H1 (cell line): ENCODE data around the gene TNIK. TPM values are rescaled to one million over a fixed set of nuclear protein-coding genes. Genes with fewer than 3 reads are reported as not detected.

Experiments
- CTCF ChIA-PET: fragments of 300-600 bp; sonication (Branson Sonifier 250); formaldehyde crosslinking; loops from one replicate; lab custom pipeline; 2021; ENCODE audit not compliant: partially characterized antibody; lab: Charles Lee
- POLR2A ChIA-PET: fragments of 300-600 bp; sonication (Branson Sonifier 250); formaldehyde crosslinking; loops from one replicate; lab custom pipeline; 2021; ENCODE audit warnings: inconsistent platforms; ENCODE audit not compliant: partially characterized antibody; lab: Charles Lee
- DNase-seq, 2 experiments: peaks; one replicate each; pipeline versions ENCODE4 v3.0.0 to v3.0.0-alpha.2; 2010 to 2022; ENCODE audit warnings: low spot score in 2 of 2, low read depth in 1 of 2, mixed read lengths in 1 of 2
- FAIRE-seq: peaks from 2 replicates; lab custom pipeline; 2011; peaks lifted over from hg19 to GRCh38; lab: Jason Lieb, UNC
- H2AFZ ChIP-seq: 2 replicates; pipeline ENCODE4 v1.8.1; 2012; ENCODE audit warnings: low read length, inconsistent platforms
- H2AK5ac ChIP-seq: 2 replicates; pipeline ENCODE4 v1.6.1; 2013; ENCODE audit warnings: low read depth, low read length
- H2BK120ac ChIP-seq: replicated peaks from 2 replicates; pipeline ENCODE3; 2013; ENCODE audit warnings: low read depth, low read length, inconsistent platforms
- H2BK12ac ChIP-seq: 2 replicates; pipeline ENCODE4 v1.6.1; 2013; ENCODE audit warnings: low read depth, low read length
- H2BK15ac ChIP-seq: 2 replicates; pipeline ENCODE4 v1.6.1; 2013; ENCODE audit warnings: low read length
- H2BK20ac ChIP-seq: 2 replicates; pipeline ENCODE4 v1.6.1; 2013; ENCODE audit warnings: low read length
- H2BK5ac ChIP-seq: 2 replicates; pipeline ENCODE4 v1.6.1; 2013; ENCODE audit warnings: low read depth, low read length
- H3K14ac ChIP-seq: 2 replicates; pipeline ENCODE4 v1.6.1; 2013; ENCODE audit warnings: inconsistent platforms; ENCODE audit not compliant: insufficient read length
- H3K18ac ChIP-seq: 2 replicates; pipeline ENCODE4 v1.6.1; 2013; ENCODE audit warnings: low read length; ENCODE audit errors: extremely low read depth
- H3K23ac ChIP-seq: 2 replicates; pipeline ENCODE4 v1.6.1; 2013; ENCODE audit warnings: inconsistent platforms; ENCODE audit not compliant: insufficient read length
- H3K23me2 ChIP-seq: 2 replicates; pipeline ENCODE4 v1.6.1; 2013; ENCODE audit warnings: low read depth, low read length
- H3K27ac ChIP-seq: 2 replicates; pipeline ENCODE4 v1.6.1; 2011; ENCODE audit warnings: low read depth, low read length, inconsistent platforms
- H3K27me3 ChIP-seq, 4 experiments: replicated peaks in 1 of 4; 1 replicate in 1 of 4; 2 replicates in 3 of 4; pipeline versions ENCODE4 v1.6.1 to v1.8.1; 2011 to 2013; ENCODE audit warnings: low read length in 3 of 4, mild to moderate bottlenecking in 3 of 4, inconsistent platforms in 2 of 4, mixed read lengths in 2 of 4, moderate library complexity in 1 of 4; ENCODE audit not compliant: control insufficient read depth in 3 of 4, insufficient read depth in 3 of 4; ENCODE audit errors: extremely low read depth in 1 of 4
- H3K36me3 ChIP-seq, 4 experiments: 2 replicates each; pipeline versions ENCODE4 v1.6.1 to v1.8.1; 2011 to 2013; ENCODE audit warnings: mild to moderate bottlenecking in 4 of 4, low read length in 3 of 4, moderate library complexity in 2 of 4, control low read depth in 1 of 4, inconsistent platforms in 1 of 4; ENCODE audit not compliant: insufficient read depth in 4 of 4, control insufficient read depth in 2 of 4
- H3K4ac ChIP-seq: replicated peaks from 2 replicates; pipeline ENCODE3; 2013; ENCODE audit warnings: low read length, low read depth, mixed read lengths, inconsistent platforms; ENCODE audit not compliant: insufficient read length
- H3K4me1 ChIP-seq, 4 experiments: replicated peaks in 1 of 4; 1 replicate in 1 of 4; 2 replicates in 3 of 4; pipeline versions ENCODE4 v1.6.1 to v1.8.1; 2011 to 2013; ENCODE audit warnings: low read length in 3 of 4, inconsistent platforms in 2 of 4, mixed read lengths in 1 of 4; ENCODE audit not compliant: insufficient read depth in 4 of 4, control insufficient read depth in 3 of 4
- H3K4me2 ChIP-seq, 2 experiments: 2 replicates each; pipeline versions ENCODE4 v1.6.1 to v1.8.1; 2011 to 2013; ENCODE audit warnings: low read depth in 2 of 2, low read length in 2 of 2, control low read depth in 1 of 2, inconsistent platforms in 1 of 2, mild to moderate bottlenecking in 1 of 2; ENCODE audit not compliant: insufficient read depth in 1 of 2
- H3K4me3 ChIP-seq, 4 experiments: fragments of 200-600, 300-600 bp in 1 of 4; sonication (generic), shearing (Covaris generic), sonication (Bioruptor Twin) in 1 of 4; 2 replicates each; pipeline versions ENCODE4 v1.5.1 to v1.8.1; 2011 to 2016; ENCODE audit warnings: low read length in 4 of 4, low read depth in 3 of 4, control low read depth in 2 of 4, inconsistent platforms in 2 of 4, mild to moderate bottlenecking in 2 of 4, mixed read lengths in 1 of 4, moderate library complexity in 1 of 4; ENCODE audit not compliant: insufficient read depth in 2 of 4; ENCODE audit errors: extremely low read depth in 1 of 4
- H3K56ac ChIP-seq: replicated peaks from 2 replicates; pipeline ENCODE3; 2013; ENCODE audit warnings: low read depth, mild to moderate bottlenecking, mixed read lengths, low read length, inconsistent platforms; ENCODE audit not compliant: insufficient read length
- H3K79me1 ChIP-seq: 2 replicates; pipeline ENCODE4 v1.6.1; 2013; ENCODE audit warnings: low read depth, low read length, control low read depth
- H3K79me2 ChIP-seq, 2 experiments: 2 replicates each; pipeline versions ENCODE4 v1.6.1 to v1.8.1; 2012 to 2013; ENCODE audit warnings: low read length in 2 of 2, mild to moderate bottlenecking in 2 of 2, inconsistent platforms in 1 of 2; ENCODE audit not compliant: insufficient read depth in 2 of 2, control insufficient read depth in 1 of 2
- H3K9ac ChIP-seq, 4 experiments: replicated peaks in 1 of 4; 1 replicate in 1 of 4; 2 replicates in 3 of 4; pipeline versions ENCODE4 v1.6.1 to v1.8.1; 2011 to 2013; ENCODE audit warnings: low read depth in 3 of 4, low read length in 3 of 4, control low read depth in 2 of 4, mild to moderate bottlenecking in 2 of 4, moderate library complexity in 2 of 4, inconsistent platforms in 1 of 4; ENCODE audit errors: extremely low read depth in 1 of 4
- H3K9me3 ChIP-seq, 2 experiments: 2 replicates each; pipeline versions ENCODE4 v1.6.1 to v1.8.1; 2012 to 2013; ENCODE audit warnings: mild to moderate bottlenecking in 2 of 2, moderate library complexity in 2 of 2, control low read depth in 1 of 2, inconsistent platforms in 1 of 2, low read depth in 1 of 2, low read length in 1 of 2, mixed read lengths in 1 of 2; ENCODE audit not compliant: insufficient read depth in 2 of 2
- H4K20me1 ChIP-seq, 2 experiments: replicated peaks in 1 of 2; 2 replicates each; pipeline versions ENCODE3 to v1.8.1; 2011 to 2013; ENCODE audit warnings: inconsistent platforms in 2 of 2, low read length in 2 of 2, mild to moderate bottlenecking in 1 of 2; ENCODE audit not compliant: insufficient read depth in 2 of 2, control insufficient read depth in 1 of 2
- H4K5ac ChIP-seq: 2 replicates; pipeline ENCODE4 v1.6.1; 2013; ENCODE audit warnings: low read length, low read depth, mixed read lengths, inconsistent platforms; ENCODE audit not compliant: insufficient read length
- H4K8ac ChIP-seq: 2 replicates; pipeline ENCODE4 v1.8.0; 2013; ENCODE audit warnings: mild to moderate bottlenecking, moderate library complexity, low read length, inconsistent platforms; ENCODE audit not compliant: insufficient read depth; ENCODE audit errors: extremely low read depth
- H4K91ac ChIP-seq: replicated peaks from 2 replicates; pipeline ENCODE3; 2013; ENCODE audit warnings: low read length, mixed read lengths, inconsistent platforms; ENCODE audit not compliant: insufficient read length
- BRCA1 ChIP-seq: IDR thresholded peaks from 2 replicates; pipeline ENCODE4 v1.6.1; 2012; ENCODE audit warnings: low read depth, low read length, improper control_type of control experiment
- CHD2 ChIP-seq: IDR thresholded peaks from 2 replicates; pipeline ENCODE4 v1.6.1; 2012; ENCODE audit warnings: low read length, improper control_type of control experiment
- GTF2F1 ChIP-seq: IDR thresholded peaks from 2 replicates; pipeline ENCODE4 v1.6.1; 2012; ENCODE audit warnings: low read depth, low read length, improper control_type of control experiment, borderline replicate concordance
- HDAC2 ChIP-seq, 2 experiments: fragments of 300-600 bp in 1 of 2; sonication (generic) in 1 of 2; IDR thresholded peaks; 2 replicates each; pipeline ENCODE4 v1.6.1; 2011 to 2012; ENCODE audit warnings: low read depth in 2 of 2, low read length in 2 of 2, mild to moderate bottlenecking in 2 of 2, moderate library complexity in 2 of 2, borderline replicate concordance in 1 of 2, inconsistent platforms in 1 of 2
- KDM4A ChIP-seq: IDR thresholded peaks from one replicate; pipeline ENCODE4 v1.7.1; 2012; ENCODE audit warnings: low read depth, mild to moderate bottlenecking, moderate library complexity, low read length, inconsistent platforms; ENCODE audit not compliant: severe bottlenecking
- KDM5A ChIP-seq: fragments of 200-600 bp; IDR thresholded peaks from 2 replicates; pipeline ENCODE4 v1.7.1; 2012; ENCODE audit warnings: mild to moderate bottlenecking, low read length, inconsistent platforms, mixed read lengths
- NRF1 ChIP-seq: IDR thresholded peaks from 2 replicates; pipeline ENCODE4 v1.6.1; 2011; ENCODE audit warnings: mild to moderate bottlenecking, low read depth, low read length, improper control_type of control experiment
- PHF8 ChIP-seq: fragments of 200-600 bp; sonication (generic); conservative IDR thresholded peaks from 2 replicates; pipeline ENCODE4 v1.7.1; 2012; ENCODE audit warnings: low read depth, mild to moderate bottlenecking, inconsistent platforms, low read length, moderate library complexity
- POLR2AphosphoS5 ChIP-seq: IDR thresholded peaks from 2 replicates; pipeline ENCODE4 v1.6.1; 2011; ENCODE audit warnings: low read depth, low read length
- SIRT6 ChIP-seq: IDR thresholded peaks from one replicate; pipeline ENCODE4 v1.7.1; 2012; ENCODE audit warnings: low read length, inconsistent platforms
- SIX5 ChIP-seq: IDR thresholded peaks from 2 replicates; pipeline ENCODE4 v1.6.1; 2011; ENCODE audit warnings: mild to moderate bottlenecking, low read depth, low read length
- SP1 ChIP-seq: IDR thresholded peaks from 2 replicates; pipeline ENCODE4 v1.6.1; 2011; ENCODE audit warnings: low read depth, low read length
- TCF12 ChIP-seq: IDR thresholded peaks from 2 replicates; pipeline ENCODE4 v1.6.1; 2011; ENCODE audit warnings: low read depth, mild to moderate bottlenecking, low read length
- YY1 ChIP-seq: IDR thresholded peaks from 2 replicates; pipeline ENCODE4 v1.6.1; 2011; ENCODE audit warnings: low read depth, mild to moderate bottlenecking, low read length
- WGBS, 2 experiments: shearing (Covaris generic) in 1 of 2; methylation state at CpG; one replicate each; pipeline versions ENCODE4 v1.1.6 to v1.1.7; 2013 to 2015; ENCODE audit warnings: low lambda C conversion rate in 2 of 2, mixed read lengths in 2 of 2, inconsistent platforms in 1 of 2, low coverage in 1 of 2, missing lambda C conversion rate in 1 of 2; ENCODE audit not compliant: insufficient replicate concordance in 2 of 2, insufficient coverage in 1 of 2, insufficient read length in 1 of 2; ENCODE audit errors: extremely low coverage in 1 of 2, missing lambda C conversion rate in 1 of 2; 5-methylcytosine and 5-hydroxymethylcytosine counted together
- polyA plus RNA-seq, 7 experiments: library from polyadenylated mRNA; depleted of rRNA in 3 of 7; stranded (reverse) in 5 of 7; unstranded in 2 of 7; fragments of >200 nt in 5 of 7; fragments of 200-250 nt in 2 of 7; gene quantifications; 1 replicate in 5 of 7; 2 replicates in 1 of 7; 4 replicates in 1 of 7; pipeline versions ENCODE4 v1.2.1 to v1.2.3, GENCODE V29; 2011 to 2013; ENCODE audit warnings: missing spikeins in 2 of 7, mixed read lengths in 2 of 7
- total RNA-seq: library from RNA; stranded (reverse); fragmentation: NEBNext Ultra II Directional; extraction: Animal tissue kit (Norgen Biotek cat#: 25700); gene quantifications from 2 replicates; pipeline ENCODE4 v1.2.1, GENCODE V29; 2021
- TF ChIP-seq, protein P1 (sequence below): IDR thresholded peaks from 2 replicates; pipeline ENCODE4 v1.6.1; 2011; ENCODE audit warnings: low read depth, mild to moderate bottlenecking, low read length; ENCODE audit not compliant: insufficient read depth

TNIK gene
- total and polyA plus RNA-seq, 2 of the 8 experiments (the other 6 are each of a cell fraction or from before 2014, with no cell fraction given), result 7.4 to 42.0 TPM

GRCh38 chr3:171092467-171092911 is 367.7 kb downstream of the TNIK start:
- no peak overlapping the region for H2BK20ac ChIP-seq
- H2BK5ac ChIP-seq, result no peak overlapping the region
- no peak overlapping the region for H3K18ac ChIP-seq
- no peak overlapping the region for H3K4me2 ChIP-seq
- FAIRE-seq (no peak), DNase-seq (no peak)
- H3K9me3 ChIP-seq, result no peaks in the 10 kb centered on the region
- no peak overlapping the region for H2BK120ac ChIP-seq
- H2AK5ac ChIP-seq, result no peak overlapping the region
- H2BK12ac ChIP-seq, result no peak overlapping the region
- H3K14ac ChIP-seq, result no peak overlapping the region
- no peak overlapping the region for H4K5ac ChIP-seq
- ChIA-PET POLR2A (no interaction called here), CTCF (no interaction called here)
- H3K4me3 ChIP-seq, result no peak overlapping the region
- H2BK15ac ChIP-seq, result no peak overlapping the region
- no peak overlapping the region for H3K9ac ChIP-seq
- H3K36me3 ChIP-seq, result peaks cover 0 to 4% (median 0%) of the 10 kb centered on the region in 4 experiments; a peak in 3 of 8 replicates
- H3K79me1 ChIP-seq, result no peaks in the 10 kb centered on the region
- H3K23ac ChIP-seq, result no peak overlapping the region
- H3K27me3 ChIP-seq, result peaks cover 0 to 1% (median 0%) of the 10 kb centered on the region in 4 experiments; a peak in 1 of 7 replicates
- 90% methylated on average over 1 of the region's 1 CpG; no CpG with 5 or more reads in 1 of the 2 experiments for WGBS, 2 experiments
- peaks cover 0 to 2% (median 0%) of the 10 kb centered on the region in 4 experiments; a peak in 2 of 7 replicates for H3K4me1 ChIP-seq
- no peaks in the 10 kb centered on the region for H3K79me2 ChIP-seq
- H3K56ac ChIP-seq, result no peak overlapping the region
- no peak overlapping the region for H3K27ac ChIP-seq
- no peaks in the 10 kb centered on the region for H4K20me1 ChIP-seq
- no peak overlapping the region for H4K8ac ChIP-seq
- no peaks in the 10 kb centered on the region for H3K23me2 ChIP-seq
- H3K4ac ChIP-seq, result no peak overlapping the region
- no peak overlapping the region for H4K91ac ChIP-seq
- H2AFZ ChIP-seq, result no peak overlapping the region
- TF ChIP-seq KDM5A (no peak), TCF12 (no peak), SP1 (no peak), CHD2 (no peak), YY1 (no peak), SIRT6 (no peak), SIX5 (no peak), BRCA1 (no peak), PHF8 (no peak), GTF2F1 (no peak), POLR2AphosphoS5 (no peak), KDM4A (no peak), NRF1 (no peak), HDAC2 (IDR thresholded peaks at IDR 0.05; ENCODE audit: borderline replicate concordance in 1 of 2, low read depth in 2 of 2, low read length in 2 of 2) (no peak)
- TF ChIP-seq, protein P1, sequence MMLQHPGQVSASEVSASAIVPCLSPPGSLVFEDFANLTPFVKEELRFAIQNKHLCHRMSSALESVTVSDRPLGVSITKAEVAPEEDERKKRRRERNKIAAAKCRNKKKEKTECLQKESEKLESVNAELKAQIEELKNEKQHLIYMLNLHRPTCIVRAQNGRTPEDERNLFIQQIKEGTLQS, result no peak
